CD14-positive monocyte (primary cell): Measurements from ENCODE around the gene RELT. TPM values are rescaled to one million over a fixed set of nuclear protein-coding genes. Genes with fewer than 3 reads are reported as not detected.

Source experiments
- DNase-seq, 3 donors: peaks; one replicate each; pipeline ENCODE4 v3.0.0-alpha.2; 2011 to 2022
- H2AFZ ChIP-seq: 2 replicates; pipeline ENCODE4 v1.6.0; 2012; ENCODE audit warnings: mild to moderate bottlenecking, low read depth, low read length, inconsistent platforms; ENCODE audit not compliant: insufficient read depth, poor library complexity, severe bottlenecking
- H3K27ac ChIP-seq, 2 donors: 1 replicate in 1 of 2; 2 replicates in 1 of 2; pipeline ENCODE4 v1.5.1; 2012 to 2013; ENCODE audit warnings: low read length in 2 of 2, control low read depth in 1 of 2, inconsistent platforms in 1 of 2, low read depth in 1 of 2, mild to moderate bottlenecking in 1 of 2
- H3K27me3 ChIP-seq, 2 donors: one replicate each; pipeline versions ENCODE4 v1.6.0 to v1.6.1; 2011 to 2013; ENCODE audit warnings: low read length in 2 of 2; ENCODE audit not compliant: control insufficient read depth in 2 of 2, insufficient read depth in 2 of 2
- H3K36me3 ChIP-seq, 2 donors: replicated peaks in 1 of 2; 1 replicate in 1 of 2; 2 replicates in 1 of 2; pipeline versions ENCODE4 v1.5.1 to v1.6.1; 2012 to 2013; ENCODE audit warnings: low read length in 2 of 2, control low read depth in 1 of 2, inconsistent platforms in 1 of 2, mild to moderate bottlenecking in 1 of 2; ENCODE audit not compliant: insufficient read depth in 2 of 2, control insufficient read depth in 1 of 2
- H3K4me1 ChIP-seq, 2 donors: 1 replicate in 1 of 2; 2 replicates in 1 of 2; pipeline versions ENCODE4 v1.5.1 to v1.6.1; 2012 to 2013; ENCODE audit warnings: low read length in 2 of 2, control low read depth in 1 of 2, inconsistent platforms in 1 of 2, mild to moderate bottlenecking in 1 of 2, moderate library complexity in 1 of 2; ENCODE audit not compliant: insufficient read depth in 2 of 2, control insufficient read depth in 1 of 2
- H3K4me2 ChIP-seq: replicated peaks from 2 replicates; pipeline ENCODE3; 2012; ENCODE audit warnings: low read length, moderate library complexity, mild to moderate bottlenecking; ENCODE audit not compliant: poor library complexity, severe bottlenecking; ENCODE audit errors: extremely low read depth
- H3K4me3 ChIP-seq, 3 experiments: fragments of 200-600 bp in 1 of 3; sonication (generic) in 1 of 3; replicated peaks in 1 of 3; 1 replicate in 2 of 3; 2 replicates in 1 of 3; pipeline ENCODE4 v1.5.1; 2011 to 2013; ENCODE audit warnings: low read length in 3 of 3, mild to moderate bottlenecking in 3 of 3, control low read depth in 2 of 3, low read depth in 2 of 3, inconsistent platforms in 1 of 3, moderate library complexity in 1 of 3
- H3K79me2 ChIP-seq: 2 replicates; pipeline ENCODE4 v1.6.0; 2012; ENCODE audit warnings: mild to moderate bottlenecking, control low read depth, inconsistent platforms, low read length, moderate library complexity; ENCODE audit not compliant: insufficient read depth
- H3K9ac ChIP-seq: 2 replicates; pipeline ENCODE4 v1.6.0; 2017; ENCODE audit warnings: low read length, mild to moderate bottlenecking; ENCODE audit not compliant: insufficient read depth, poor library complexity, severe bottlenecking
- H3K9me3 ChIP-seq, 2 donors: replicated peaks in 1 of 2; 1 replicate in 1 of 2; 2 replicates in 1 of 2; pipeline versions ENCODE4 v1.5.1 to v1.6.1; 2012 to 2013; ENCODE audit warnings: low read length in 2 of 2, control low read depth in 1 of 2; ENCODE audit not compliant: control insufficient read depth in 1 of 2, insufficient read depth in 1 of 2
- H4K20me1 ChIP-seq: 2 replicates; pipeline ENCODE4 v1.6.0; 2012; ENCODE audit warnings: mild to moderate bottlenecking, low read length, control low read depth, moderate library complexity; ENCODE audit not compliant: insufficient read depth
- H3K27ac Mint-ChIP-seq, 7 donors: one replicate each; pipeline ENCODE4 v1.8.0; 2020; ENCODE audit warnings: mild to moderate bottlenecking in 7 of 7, mixed read lengths in 7 of 7, moderate library complexity in 6 of 7, inconsistent platforms in 2 of 7
- H3K27me3 Mint-ChIP-seq, 3 donors: one replicate each; pipeline ENCODE4 v1.8.0; 2021 to 2022; ENCODE audit warnings: low read depth in 3 of 3, mild to moderate bottlenecking in 3 of 3, mixed read lengths in 3 of 3, moderate library complexity in 3 of 3, inconsistent platforms in 1 of 3
- H3K36me3 Mint-ChIP-seq, 2 donors: one replicate each; pipeline ENCODE4 v1.8.0; 2020; ENCODE audit warnings: mixed read lengths in 2 of 2, inconsistent platforms in 1 of 2, mild to moderate bottlenecking in 1 of 2
- H3K4me1 Mint-ChIP-seq: one replicate; pipeline ENCODE4 v1.8.0; 2020; ENCODE audit warnings: mild to moderate bottlenecking, mixed read lengths
- H3K4me3 Mint-ChIP-seq, 2 donors: one replicate each; pipeline ENCODE4 v1.8.0; 2020; ENCODE audit warnings: mild to moderate bottlenecking in 2 of 2, mixed read lengths in 2 of 2, moderate library complexity in 1 of 2
- H3K9me3 Mint-ChIP-seq, 7 donors: one replicate each; pipeline ENCODE4 v1.8.0; 2020 to 2022; ENCODE audit warnings: mixed read lengths in 7 of 7, mild to moderate bottlenecking in 6 of 7, moderate library complexity in 6 of 7, inconsistent platforms in 2 of 7
- WGBS: methylation state at CpG from one replicate; pipeline ENCODE4 v1.1.5; 2013; ENCODE audit warnings: missing lambda C conversion rate; ENCODE audit not compliant: insufficient coverage; 5-methylcytosine and 5-hydroxymethylcytosine counted together
- intact Hi-C, 2 donors: fragments of 100-400 bp; cut with micrococcal nuclease; formaldehyde crosslinking; loops; one replicate each; pipeline versions ENCODE4 v1.15.0 to v1.15.1; 2023
- polyA plus RNA-seq, 3 donors: library from polyadenylated mRNA; depleted of rRNA in 1 of 3; unstranded in 2 of 3; stranded (reverse) in 1 of 3; fragments of 300-500 nt in 2 of 3; fragments of >200 nt in 1 of 3; fragmentation: Illumina TruSeq in 2 of 3; gene quantifications; 1 replicate in 2 of 3; 2 replicates in 1 of 3; pipeline ENCODE4 v1.2.3, GENCODE V29; 2012 to 2021
- TF ChIP-seq, protein P1 (sequence below): fragments of 200-600 bp; IDR thresholded peaks from one replicate; pipeline ENCODE4 v1.8.0; 2022; ENCODE audit warnings: antibody characterized with exemption, mild to moderate bottlenecking

Gene RELT
- polyA plus RNA-seq, 3 donors, result 16.4 to 265 (median 27.3) TPM

GRCh38 chr11:73398132-73398526, 21.9 kb downstream of the RELT start:
- peak overlapping the region in 5 of 7 donors; percentile 30 to 78 (median 46) for H3K27ac Mint-ChIP-seq
- H3K27me3 Mint-ChIP-seq, result peaks cover 0 to 3% (median 0%) of the 10 kb centered on the region in 3 donors

GRCh38 chr11:73398721-73399120, 22.5 kb downstream of the RELT start:
- Mint-ChIP-seq H3K4me1 (peaks cover 17% of the 10 kb centered on the region), H3K36me3 (peaks cover 68 to 85% of the 10 kb centered on the region in 2 donors), H3K4me3 (no peak overlapping the region), H3K27me3 (peaks cover 0 to under 1% (median 0%) of the 10 kb centered on the region in 3 donors), H3K27ac (peak overlapping the region in 4 of 7 donors; percentile 30 to 87 (median 68)), H3K9me3 (no peaks in the 10 kb centered on the region)
- no peak overlapping the region for H3K4me3 ChIP-seq
- TF ChIP-seq, protein P1, sequence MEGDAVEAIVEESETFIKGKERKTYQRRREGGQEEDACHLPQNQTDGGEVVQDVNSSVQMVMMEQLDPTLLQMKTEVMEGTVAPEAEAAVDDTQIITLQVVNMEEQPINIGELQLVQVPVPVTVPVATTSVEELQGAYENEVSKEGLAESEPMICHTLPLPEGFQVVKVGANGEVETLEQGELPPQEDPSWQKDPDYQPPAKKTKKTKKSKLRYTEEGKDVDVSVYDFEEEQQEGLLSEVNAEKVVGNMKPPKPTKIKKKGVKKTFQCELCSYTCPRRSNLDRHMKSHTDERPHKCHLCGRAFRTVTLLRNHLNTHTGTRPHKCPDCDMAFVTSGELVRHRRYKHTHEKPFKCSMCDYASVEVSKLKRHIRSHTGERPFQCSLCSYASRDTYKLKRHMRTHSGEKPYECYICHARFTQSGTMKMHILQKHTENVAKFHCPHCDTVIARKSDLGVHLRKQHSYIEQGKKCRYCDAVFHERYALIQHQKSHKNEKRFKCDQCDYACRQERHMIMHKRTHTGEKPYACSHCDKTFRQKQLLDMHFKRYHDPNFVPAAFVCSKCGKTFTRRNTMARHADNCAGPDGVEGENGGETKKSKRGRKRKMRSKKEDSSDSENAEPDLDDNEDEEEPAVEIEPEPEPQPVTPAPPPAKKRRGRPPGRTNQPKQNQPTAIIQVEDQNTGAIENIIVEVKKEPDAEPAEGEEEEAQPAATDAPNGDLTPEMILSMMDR, result no peak
- no peaks in the 10 kb centered on the region for H3K27me3 ChIP-seq
- peaks cover 9 to 20% of the 10 kb centered on the region in 2 donors for H3K4me1 ChIP-seq
- WGBS, result 100% methylated on average over 1 of the region's 2 CpGs
- intact Hi-C loops, result loop anchor here in 1 of 2 donors (10.0 kb wide), 1 partner anchor 94 kb away; the partner anchor contains the start of gene ARHGEF17
- H3K79me2 ChIP-seq, result peaks cover 31% of the 10 kb centered on the region
- peaks cover 67 to 81% of the 10 kb centered on the region in 2 donors for H3K36me3 ChIP-seq
- H4K20me1 ChIP-seq, result peaks cover 97% of the 10 kb centered on the region
- no peaks in the 10 kb centered on the region for H3K9me3 ChIP-seq
- no peak overlapping the region for H3K4me2 ChIP-seq
- peak overlapping the region in 1 of 2 donors; percentile 39 for H3K27ac ChIP-seq
- DNase-seq, result no peak
- no peak overlapping the region for H3K9ac ChIP-seq
- no peak overlapping the region for H2AFZ ChIP-seq

More at GRCh38 chr11:73398132-73398526, 21.9 kb downstream of the RELT start:
- Histone ChIP-seq H3K4me3 (no peak overlapping the region), H3K27ac (peak overlapping the region; percentile 10 to 14), H4K20me1 (peaks cover 97% of the 10 kb centered on the region), H3K27me3 (no peaks in the 10 kb centered on the region), H3K9ac (no peak overlapping the region), H3K4me1 (peaks cover 5 to 16% of the 10 kb centered on the region in 2 donors), H3K4me2 (no peak overlapping the region), H2AFZ (no peak overlapping the region), H3K79me2 (peaks cover 37% of the 10 kb centered on the region), H3K9me3 (no peaks in the 10 kb centered on the region), H3K36me3 (peaks cover 73 to 87% of the 10 kb centered on the region in 2 donors)
- intact Hi-C loops, result loop anchor here in 1 of 2 donors (10.0 kb wide), 1 partner anchor 93 kb away; the partner anchor contains the start of gene ARHGEF17
- TF ChIP-seq, protein P1, result no peak
- peaks cover 14% of the 10 kb centered on the region for H3K4me1 Mint-ChIP-seq
- 94% methylated on average over 5 of the region's 5 CpGs for WGBS
- no peak for DNase-seq
- H3K36me3 Mint-ChIP-seq, result peaks cover 72 to 91% of the 10 kb centered on the region in 2 donors
- no peak overlapping the region for H3K4me3 Mint-ChIP-seq
- H3K9me3 Mint-ChIP-seq, result no peaks in the 10 kb centered on the region
